OCI-LY1 (cell line): ENCODE results near the gene TMEM218.

ENCODE experiments used
- H2AFZ ChIP-seq: fragments of 200-600 bp; sonication (generic), shearing (Covaris generic); 2 replicates; pipeline ENCODE4 v1.6.0; 2014; ENCODE audit warnings: antibody characterized with exemption, mild to moderate bottlenecking, low read length
- H3F3A ChIP-seq: fragments of 200-600 bp; sonication (generic), shearing (Covaris generic); 2 replicates; pipeline ENCODE4 v1.6.0; 2014; ENCODE audit warnings: mild to moderate bottlenecking, antibody characterized with exemption, low read length, moderate library complexity; ENCODE audit not compliant: insufficient read depth
- H3K27ac ChIP-seq: fragments of 200-600 bp; sonication (generic); 2 replicates; pipeline ENCODE4 v1.5.1; 2014; ENCODE audit warnings: low read length, mixed run types, mild to moderate bottlenecking, low read depth; ENCODE audit not compliant: poor library complexity, severe bottlenecking
- H3K27me3 ChIP-seq: fragments of 200-600 bp; sonication (generic); 2 replicates; pipeline ENCODE4 v1.6.0; 2014; ENCODE audit warnings: antibody characterized with exemption, mild to moderate bottlenecking, low read length, moderate library complexity; ENCODE audit not compliant: insufficient read depth
- H3K36me3 ChIP-seq: fragments of 200-600 bp; sonication (generic); 2 replicates; pipeline ENCODE4 v1.6.1; 2014; ENCODE audit warnings: mild to moderate bottlenecking, antibody characterized with exemption, low read length, moderate library complexity, mixed read lengths; ENCODE audit not compliant: insufficient read depth
- H3K4me1 ChIP-seq: fragments of 200-600 bp; sonication (generic); 2 replicates; pipeline ENCODE4 v1.5.1; 2014; ENCODE audit warnings: mild to moderate bottlenecking, low read length, moderate library complexity; ENCODE audit not compliant: insufficient read depth, severe bottlenecking
- H3K4me2 ChIP-seq: fragments of 200-600 bp; sonication (generic), shearing (Covaris generic); 2 replicates; pipeline ENCODE4 v1.6.1; 2014; ENCODE audit warnings: low read length
- H3K4me3 ChIP-seq: fragments of 200-600 bp; sonication (generic); 2 replicates; pipeline ENCODE4 v1.5.1; 2014; ENCODE audit warnings: low read length, low read depth, mild to moderate bottlenecking, mixed read lengths; ENCODE audit not compliant: poor library complexity, severe bottlenecking
- H3K79me2 ChIP-seq: fragments of 200-600 bp; shearing (Covaris generic); 2 replicates; pipeline ENCODE4 v1.6.1; 2016; ENCODE audit warnings: mixed run types, low read length, mixed read lengths; ENCODE audit not compliant: insufficient read depth
- H3K9ac ChIP-seq: fragments of 200-600 bp; sonication (generic), shearing (Covaris generic); 2 replicates; pipeline ENCODE4 v1.6.1; 2014; ENCODE audit warnings: mild to moderate bottlenecking, low read length, mixed read lengths
- H3K9me2 ChIP-seq: fragments of 200-600 bp; sonication (generic), shearing (Covaris generic); 2 replicates; pipeline ENCODE4 v1.6.1; 2014; ENCODE audit warnings: low read depth, mild to moderate bottlenecking, low read length, mixed read lengths
- H3K9me3 ChIP-seq: fragments of 200-600 bp; shearing (Covaris generic); 2 replicates; pipeline ENCODE4 v1.6.1; 2014; ENCODE audit warnings: low read length, mixed read lengths
- H4K20me1 ChIP-seq: fragments of 200-600 bp; sonication (generic), shearing (Covaris generic); 2 replicates; pipeline ENCODE4 v1.6.0; 2016; ENCODE audit warnings: mild to moderate bottlenecking, low read length; ENCODE audit not compliant: insufficient read depth
- EZH2 ChIP-seq: fragments of 200-600 bp; sonication (generic), shearing (Covaris generic); IDR thresholded peaks from 2 replicates; pipeline ENCODE4 v1.8.0; 2017; ENCODE audit warnings: borderline replicate concordance, mixed run types, mild to moderate bottlenecking, antibody characterized with exemption, low read length, moderate library complexity, mixed read lengths
- TF ChIP-seq, protein P1 (sequence below): fragments of 200-600 bp; sonication (generic), shearing (Covaris generic); IDR thresholded peaks from 2 replicates; pipeline ENCODE4 v1.5.1; 2017; ENCODE audit warnings: mild to moderate bottlenecking, antibody characterized with exemption, low read length, moderate library complexity, mixed read lengths

The TMEM218 gene

DNA sequence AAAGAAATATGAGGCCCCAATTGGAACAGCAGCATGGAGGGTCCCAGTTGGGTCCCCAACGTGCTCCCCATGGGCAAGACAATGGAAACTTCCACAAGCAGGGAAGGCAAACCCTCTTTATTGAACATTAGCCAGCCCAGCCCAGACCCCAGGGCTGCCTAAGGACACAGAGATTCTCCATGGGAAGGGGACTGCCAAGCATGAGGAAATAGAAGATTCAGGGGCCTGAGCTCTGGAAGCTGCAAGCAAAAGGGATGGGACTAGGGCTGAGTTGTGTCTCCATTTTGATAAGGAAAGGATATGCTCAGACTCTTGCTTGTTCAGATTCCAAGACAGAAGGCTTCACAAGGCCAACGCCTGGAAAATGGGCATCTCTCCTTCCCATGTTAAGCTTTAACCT lies 23.3 kb downstream of the TMEM218 start:
- Histone ChIP-seq H3K27me3 (no peaks in the 10 kb centered on the region), H3K4me3 (no peak overlapping the region), H3K27ac (no peak overlapping the region), H4K20me1 (no peaks in the 10 kb centered on the region), H3K36me3 (no peaks in the 10 kb centered on the region), H3F3A (no peaks in the 10 kb centered on the region), H3K79me2 (no peaks in the 10 kb centered on the region), H3K4me2 (no peak overlapping the region), H3K4me1 (no peaks in the 10 kb centered on the region), H3K9me2 (no peaks in the 10 kb centered on the region), H3K9me3 (no peaks in the 10 kb centered on the region), H2AFZ (no peak overlapping the region), H3K9ac (no peak overlapping the region)
- no peak for TF ChIP-seq EZH2

DNA sequence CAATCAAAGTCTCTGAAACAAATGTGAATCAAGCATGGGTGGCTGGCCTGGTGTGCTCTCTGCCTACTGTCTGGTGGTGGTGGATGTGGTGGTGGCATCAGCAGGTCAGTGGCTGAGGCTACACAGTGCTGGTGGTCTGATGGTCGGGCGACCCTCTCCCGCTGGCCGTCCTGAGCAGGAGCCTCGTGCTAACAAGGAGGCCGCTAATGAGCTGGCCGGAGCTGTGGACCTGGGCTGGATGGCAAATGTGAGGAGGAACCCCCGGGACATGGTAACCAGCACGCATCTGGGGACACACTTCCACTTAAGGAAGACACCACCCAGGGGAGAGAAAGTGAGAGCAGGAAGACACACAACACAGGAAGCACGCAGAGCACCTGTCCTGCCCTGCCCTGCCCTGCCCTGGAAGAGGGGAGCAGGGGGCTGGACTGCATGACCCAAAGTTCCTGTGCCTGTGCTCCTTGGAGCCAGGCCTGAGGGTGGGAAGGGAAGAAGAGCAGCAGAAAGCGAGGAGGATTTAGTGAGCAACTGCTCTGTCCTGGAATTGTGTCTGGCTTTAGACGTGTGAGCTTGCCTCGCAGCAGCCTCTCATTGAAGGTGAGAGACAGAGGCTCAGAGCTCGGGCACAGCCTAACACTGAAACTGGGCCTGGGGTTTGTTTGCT lies 24.7 kb downstream of the TMEM218 start:
- TF ChIP-seq EZH2, result no peak
- TF ChIP-seq, protein P1, sequence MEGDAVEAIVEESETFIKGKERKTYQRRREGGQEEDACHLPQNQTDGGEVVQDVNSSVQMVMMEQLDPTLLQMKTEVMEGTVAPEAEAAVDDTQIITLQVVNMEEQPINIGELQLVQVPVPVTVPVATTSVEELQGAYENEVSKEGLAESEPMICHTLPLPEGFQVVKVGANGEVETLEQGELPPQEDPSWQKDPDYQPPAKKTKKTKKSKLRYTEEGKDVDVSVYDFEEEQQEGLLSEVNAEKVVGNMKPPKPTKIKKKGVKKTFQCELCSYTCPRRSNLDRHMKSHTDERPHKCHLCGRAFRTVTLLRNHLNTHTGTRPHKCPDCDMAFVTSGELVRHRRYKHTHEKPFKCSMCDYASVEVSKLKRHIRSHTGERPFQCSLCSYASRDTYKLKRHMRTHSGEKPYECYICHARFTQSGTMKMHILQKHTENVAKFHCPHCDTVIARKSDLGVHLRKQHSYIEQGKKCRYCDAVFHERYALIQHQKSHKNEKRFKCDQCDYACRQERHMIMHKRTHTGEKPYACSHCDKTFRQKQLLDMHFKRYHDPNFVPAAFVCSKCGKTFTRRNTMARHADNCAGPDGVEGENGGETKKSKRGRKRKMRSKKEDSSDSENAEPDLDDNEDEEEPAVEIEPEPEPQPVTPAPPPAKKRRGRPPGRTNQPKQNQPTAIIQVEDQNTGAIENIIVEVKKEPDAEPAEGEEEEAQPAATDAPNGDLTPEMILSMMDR, result no peak
- Histone ChIP-seq H3K27ac (no peak overlapping the region), H3F3A (no peaks in the 10 kb centered on the region), H3K4me3 (no peak overlapping the region), H3K9me2 (no peaks in the 10 kb centered on the region), H3K9ac (no peak overlapping the region), H3K79me2 (no peaks in the 10 kb centered on the region), H3K36me3 (no peaks in the 10 kb centered on the region), H3K4me1 (no peaks in the 10 kb centered on the region), H4K20me1 (no peaks in the 10 kb centered on the region), H2AFZ (no peak overlapping the region), H3K9me3 (no peaks in the 10 kb centered on the region), H3K27me3 (no peaks in the 10 kb centered on the region), H3K4me2 (no peak overlapping the region)

DNA sequence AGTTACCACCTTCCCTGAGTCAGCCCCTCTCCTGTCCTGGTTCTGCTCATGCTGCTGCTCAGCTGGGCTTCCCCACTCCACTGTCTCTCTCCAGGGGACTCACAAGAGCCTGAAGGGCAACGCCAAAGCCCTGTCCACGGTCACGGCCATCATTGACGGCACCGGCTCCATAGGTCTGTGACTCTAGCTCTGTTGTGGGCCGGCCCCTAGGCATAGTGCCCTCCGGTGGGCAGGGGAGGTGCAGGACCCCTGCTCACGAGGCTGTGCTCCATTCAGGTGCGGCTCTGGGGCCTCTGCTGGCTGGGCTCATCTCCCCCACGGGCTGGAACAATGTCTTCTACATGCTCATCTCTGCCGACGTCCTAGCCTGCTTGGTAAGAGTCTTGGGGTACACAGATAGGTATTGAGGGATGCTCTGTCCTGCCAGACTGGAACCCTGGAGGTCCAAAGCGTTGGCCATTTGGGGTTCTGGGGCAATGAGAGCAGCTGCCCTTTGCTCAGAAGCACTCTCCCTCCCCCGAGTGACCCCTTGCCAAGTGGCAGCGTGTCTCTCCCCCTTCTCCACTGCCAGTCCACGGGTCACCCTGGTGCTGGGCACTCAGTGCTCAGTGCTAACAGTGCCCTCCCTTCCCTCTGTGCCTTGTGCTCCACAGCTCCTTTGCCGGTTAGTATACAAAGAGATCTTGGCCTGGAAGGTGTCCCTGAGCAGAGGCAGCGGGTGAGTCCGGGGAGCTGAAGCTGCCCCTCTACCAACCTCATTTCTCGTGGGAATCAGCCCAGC lies 25.9 kb downstream of the TMEM218 start:
- Histone ChIP-seq H3K4me2 (no peak overlapping the region), H3K79me2 (no peaks in the 10 kb centered on the region), H3K36me3 (no peaks in the 10 kb centered on the region), H3K9me2 (no peaks in the 10 kb centered on the region), H3F3A (no peaks in the 10 kb centered on the region), H3K9ac (no peak overlapping the region), H3K4me1 (no peaks in the 10 kb centered on the region), H3K4me3 (no peak overlapping the region), H3K27ac (no peak overlapping the region), H4K20me1 (no peaks in the 10 kb centered on the region), H2AFZ (no peak overlapping the region), H3K27me3 (no peaks in the 10 kb centered on the region), H3K9me3 (no peaks in the 10 kb centered on the region)
- TF ChIP-seq, protein P1, result no peak
- no peak for TF ChIP-seq EZH2
